ENCODE data around the gene CREB3L4. TPM values are rescaled to one million over a fixed set of nuclear protein-coding genes. Genes with fewer than 3 reads are reported as not detected.
"Not testable (repeated sequence)": the region's sequence is repeated elsewhere in the genome, so short reads cannot be mapped to it uniquely, and the experiment has no call there.

The CREB3L4 gene
- total and polyA plus RNA-seq, 2 of the 13 experiments (the other 11 are each of a cell fraction or from before 2014, with no cell fraction given), result 9.9 to 18.7 TPM

DNA sequence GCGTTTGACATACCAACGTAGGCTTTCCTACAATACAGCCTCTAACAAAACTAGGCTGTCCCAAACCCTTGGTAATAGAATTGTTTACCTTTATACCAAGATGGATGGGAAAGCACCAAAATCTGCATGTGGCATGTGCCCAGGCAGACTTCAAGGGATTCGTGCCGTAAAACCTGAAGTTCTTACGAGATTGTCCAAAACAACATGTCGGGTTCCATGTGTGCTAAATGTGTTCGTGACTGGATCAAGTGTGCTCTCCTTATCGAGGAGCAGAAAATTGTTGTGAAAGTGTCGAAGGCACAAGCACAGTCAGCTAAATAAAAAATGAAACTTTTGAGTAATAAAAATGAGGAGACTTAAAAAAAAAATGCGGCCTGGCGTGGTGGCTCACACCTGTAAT, 27.9 kb downstream of the CREB3L4 start:
- WGBS (ENCODE audit: low lambda C conversion rate), result 97% methylated on average over 11 of the region's 11 CpGs
- BruUV-seq (replicated peaks), result no TSS peak

DNA sequence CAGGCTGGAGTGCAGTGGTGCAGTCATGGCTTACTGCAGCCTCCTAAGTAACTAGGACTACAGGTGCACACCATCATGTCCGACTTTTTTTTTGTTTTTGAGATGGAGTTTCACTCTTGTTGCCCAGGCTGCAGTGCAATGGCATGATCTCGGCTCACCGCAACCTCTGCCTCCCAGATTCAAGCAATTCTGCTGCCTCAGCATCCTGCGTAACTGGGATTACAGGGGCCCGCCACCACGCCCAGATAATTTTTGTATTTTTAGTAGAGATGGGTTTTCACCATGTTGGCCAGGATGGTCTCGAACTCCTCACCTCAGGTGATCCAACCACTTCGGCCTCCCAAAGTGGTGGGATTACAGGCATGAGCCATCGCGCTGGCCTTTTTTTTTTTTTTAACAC, 29.2 kb downstream of the CREB3L4 start:
- TF ChIP-seq MAFF (IDR thresholded peaks at IDR 0.05; ENCODE audit: low read depth, low read length) (peak; percentile 40; the same call in 1 of the 2 replicates), MAFK (conservative IDR thresholded peaks at IDR 0.05 in 1 of 2, IDR thresholded peaks at IDR 0.05 in 1 of 2; ENCODE audit: low read length in 2 of 2) (peak; percentile 16 to 67; a peak in 3 of 4 replicates)
- 89% methylated on average over 10 of the region's 10 CpGs for WGBS (ENCODE audit: low lambda C conversion rate)
- Histone ChIP-seq H3K4me1 (ENCODE audit: insufficient read depth, low read length) (peaks cover 49% of the 10 kb centered on the region), H4K20me1 (ENCODE audit: insufficient read depth, low read length) (peaks cover 12% of the 10 kb centered on the region), H3K36me3 (replicated peaks in 1 of 2; ENCODE audit: control insufficient read depth in 1 of 2, insufficient read depth in 2 of 2, low read length in 2 of 2) (peaks cover 2 to 13% of the 10 kb centered on the region in 2 experiments; a peak in 4 of 5 replicates)
- H2AFZ ChIP-seq (ENCODE audit: low read length); H3K4me3 ChIP-seq (replicated peaks in 1 of 3; ENCODE audit: insufficient read depth in 1 of 3, low read depth in 2 of 3, low read length in 3 of 3); in situ Hi-C loops (cut with HindIII; ENCODE audit: extremely low pct_ligation_motif_present, low pct_unique_long_range_greater_than_20kb); POLR2A ChIA-PET; H3K27me3 ChIP-seq (ENCODE audit: control insufficient read depth in 1 of 2, insufficient read depth in 2 of 2, low read length in 2 of 2); CTCF ChIA-PET (ENCODE audit: low intra/inter-chr PET ratio, low total read pairs); DNase-seq (ENCODE audit: low spot score); H3K79me2 ChIP-seq (ENCODE audit: insufficient read depth, low read length); intact Hi-C loops (cut with micrococcal nuclease; ENCODE audit: unreplicated experiment); BruUV-seq (replicated peaks); FAIRE-seq; H3K4me2 ChIP-seq (ENCODE audit: low read depth, low read length); H3K27ac ChIP-seq (ENCODE audit: extremely low read length, insufficient read depth, low read length); H3K9me3 ChIP-seq (ENCODE audit: low read length); H3K9ac ChIP-seq (ENCODE audit: insufficient read depth, low read depth, low read length): not testable (repeated sequence)
- ATAC-seq, result peak; percentile 18

More for the DNA sequence above, 27.9 kb downstream of the CREB3L4 start:
- Histone ChIP-seq H3K9me3 (ENCODE audit: low read length) (no peaks in the 10 kb centered on the region), H3K4me3 (replicated peaks in 1 of 3; ENCODE audit: insufficient read depth in 1 of 3, low read depth in 2 of 3, low read length in 3 of 3) (no peak overlapping the region), H3K4me1 (ENCODE audit: insufficient read depth, low read length) (peaks cover 42% of the 10 kb centered on the region), H3K9ac (ENCODE audit: insufficient read depth, low read depth, low read length) (no peak overlapping the region), H3K27ac (ENCODE audit: extremely low read length, insufficient read depth, low read length) (no peak overlapping the region), H3K79me2 (ENCODE audit: insufficient read depth, low read length) (peaks cover 15% of the 10 kb centered on the region), H4K20me1 (ENCODE audit: insufficient read depth, low read length) (peaks cover 12% of the 10 kb centered on the region), H3K27me3 (ENCODE audit: control insufficient read depth in 1 of 2, insufficient read depth in 2 of 2, low read length in 2 of 2) (no peaks in the 10 kb centered on the region; a peak in 1 of 5 replicates), H2AFZ (ENCODE audit: low read length) (no peak overlapping the region), H3K4me2 (ENCODE audit: low read depth, low read length) (no peak overlapping the region), H3K36me3 (replicated peaks in 1 of 2; ENCODE audit: control insufficient read depth in 1 of 2, insufficient read depth in 2 of 2, low read length in 2 of 2) (peaks cover 2 to 16% of the 10 kb centered on the region in 2 experiments; a peak in 4 of 5 replicates)
- TF ChIP-seq ZNF569 (CRISPR knock-in tag; IDR thresholded peaks at IDR 0.05; ENCODE audit: borderline replicate concordance), result no peak
- no peak for TF ChIP-seq ZNF605 (CRISPR knock-in tag; IDR thresholded peaks at IDR 0.05)
- no peak for TF ChIP-seq ZNF556 (CRISPR knock-in tag; IDR thresholded peaks at IDR 0.05; ENCODE audit: borderline replicate concordance)
- no peak for TF ChIP-seq GFI1 (CRISPR knock-in tag; IDR thresholded peaks at IDR 0.05; ENCODE audit: borderline replicate concordance)
- no peak for TF ChIP-seq REPIN1 (CRISPR knock-in tag; IDR thresholded peaks at IDR 0.05; ENCODE audit: borderline replicate concordance, low read depth)
- no peak for TF ChIP-seq TOE1 (CRISPR knock-in tag; IDR thresholded peaks at IDR 0.05)
- in situ Hi-C loops (cut with HindIII; ENCODE audit: extremely low pct_ligation_motif_present, low pct_unique_long_range_greater_than_20kb) (no loop called here), intact Hi-C loops (cut with micrococcal nuclease; ENCODE audit: unreplicated experiment) (no loop called here)
- ATAC-seq, result no peak
- ChIA-PET CTCF (ENCODE audit: low intra/inter-chr PET ratio, low total read pairs) (no interaction called here), POLR2A (interaction anchor here (1.1 kb wide), 1 partner anchor 28 kb away, joined by 4 read pairs; the partner anchor contains the start of gene CREB3L4)
- DNase-seq (ENCODE audit: low spot score), result no peak
- FAIRE-seq, result no peak

All from HepG2 (cell line).